RWPE2 (cell line): ENCODE measurements around the gene ZFPM1.

Source experiments
- ATAC-seq: fragments of 200-7000 bp; cut with Tn5 transposase; 3 replicates; pipeline ENCODE4 v1.9.1; 2021; ENCODE audit warnings: low read depth
- DNase-seq: peaks from one replicate; pipeline ENCODE4 v3.0.0-alpha.2; 2020; ENCODE audit warnings: low spot score
- H3K27ac ChIP-seq: fragments of 450-650 bp; 2 replicates; pipeline ENCODE4 v1.5.1; 2017; ENCODE audit warnings: mild to moderate bottlenecking; ENCODE audit not compliant: poor library complexity, severe bottlenecking
- H3K27me3 ChIP-seq: fragments of 250-450 bp; sonication (Bioruptor Pico); 2 replicates; pipeline ENCODE4 v1.5.1; 2021; ENCODE audit warnings: mild to moderate bottlenecking, moderate library complexity; ENCODE audit not compliant: insufficient read depth, poor library complexity, severe bottlenecking
- H3K36me3 ChIP-seq: fragments of 250-450 bp; sonication (Bioruptor Pico); 2 replicates; pipeline ENCODE4 v1.5.1; 2020; ENCODE audit warnings: low read depth, mild to moderate bottlenecking, moderate library complexity
- H3K4me1 ChIP-seq: fragments of 250-450 bp; sonication (Bioruptor Pico); 2 replicates; pipeline ENCODE4 v1.5.1; 2021; ENCODE audit warnings: mild to moderate bottlenecking, moderate library complexity; ENCODE audit not compliant: insufficient read depth, poor library complexity, severe bottlenecking
- H3K4me3 ChIP-seq: fragments of 250-450 bp; sonication (Bioruptor Pico); 2 replicates; pipeline ENCODE4 v1.5.1; 2021; ENCODE audit warnings: mild to moderate bottlenecking, moderate library complexity; ENCODE audit not compliant: severe bottlenecking
- H3K9me3 ChIP-seq: fragments of 250-450 bp; sonication (Bioruptor Pico); 2 replicates; pipeline ENCODE4 v1.5.1; 2021; ENCODE audit warnings: mild to moderate bottlenecking, moderate library complexity; ENCODE audit not compliant: severe bottlenecking
- TF ChIP-seq, protein P1 (sequence below): fragments of 450-650 bp; IDR thresholded peaks from one replicate; pipeline ENCODE4 v1.5.1; 2017; ENCODE audit warnings: mild to moderate bottlenecking, moderate library complexity; ENCODE audit not compliant: poor library complexity, severe bottlenecking

The ZFPM1 gene

DNA sequence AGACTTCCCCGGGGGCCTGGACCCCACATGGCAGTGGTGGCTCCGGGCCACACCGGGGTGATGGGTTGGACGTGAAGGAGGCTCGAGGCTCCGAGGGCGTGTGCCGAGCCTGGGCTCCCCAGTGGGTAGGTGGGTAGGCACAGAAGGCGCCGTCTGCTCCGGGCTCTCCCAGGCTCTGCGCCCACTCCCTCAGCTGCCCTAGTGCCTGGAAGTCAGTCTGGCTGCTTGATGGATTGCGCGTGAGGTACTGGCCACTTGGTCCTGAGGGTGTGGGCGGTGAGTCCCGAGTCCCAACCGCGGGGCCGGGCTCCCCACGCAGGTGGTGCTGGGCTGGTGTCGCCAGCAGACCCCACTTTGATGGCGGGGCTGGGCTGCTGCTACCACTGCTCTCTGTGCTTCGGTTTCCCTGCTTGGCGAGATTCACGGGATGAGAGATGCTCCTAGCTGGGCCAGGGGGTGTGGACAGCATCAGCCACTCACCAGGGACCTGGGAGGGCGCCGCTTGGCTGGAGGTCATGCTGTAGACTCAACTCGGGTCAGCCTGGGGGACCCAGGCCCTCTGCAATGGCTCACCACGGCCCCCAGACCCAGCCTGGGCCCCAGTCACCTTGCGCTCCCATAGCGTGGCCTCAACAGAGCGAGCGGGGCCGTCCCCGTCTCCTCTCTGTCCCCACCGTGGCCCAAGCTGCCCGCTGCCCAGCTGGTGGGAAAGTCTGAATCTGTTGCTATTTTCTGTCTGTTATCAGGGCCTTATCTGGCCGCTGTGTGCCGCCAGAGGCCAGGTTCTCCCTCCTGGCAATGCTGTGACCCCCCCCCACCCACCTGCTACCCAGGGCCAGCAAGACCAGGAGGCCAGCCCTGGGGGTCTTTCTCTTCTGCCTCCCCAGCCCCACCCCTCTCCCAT lies 26.1 kb downstream of the ZFPM1 start:
- no peak overlapping the region for H3K4me3 ChIP-seq
- no peaks in the 10 kb centered on the region for H3K36me3 ChIP-seq
- H3K9me3 ChIP-seq = no peaks in the 10 kb centered on the region
- H3K4me1 ChIP-seq = no peaks in the 10 kb centered on the region
- DNase-seq (no peak), ATAC-seq (no peak)
- TF ChIP-seq, protein P1, sequence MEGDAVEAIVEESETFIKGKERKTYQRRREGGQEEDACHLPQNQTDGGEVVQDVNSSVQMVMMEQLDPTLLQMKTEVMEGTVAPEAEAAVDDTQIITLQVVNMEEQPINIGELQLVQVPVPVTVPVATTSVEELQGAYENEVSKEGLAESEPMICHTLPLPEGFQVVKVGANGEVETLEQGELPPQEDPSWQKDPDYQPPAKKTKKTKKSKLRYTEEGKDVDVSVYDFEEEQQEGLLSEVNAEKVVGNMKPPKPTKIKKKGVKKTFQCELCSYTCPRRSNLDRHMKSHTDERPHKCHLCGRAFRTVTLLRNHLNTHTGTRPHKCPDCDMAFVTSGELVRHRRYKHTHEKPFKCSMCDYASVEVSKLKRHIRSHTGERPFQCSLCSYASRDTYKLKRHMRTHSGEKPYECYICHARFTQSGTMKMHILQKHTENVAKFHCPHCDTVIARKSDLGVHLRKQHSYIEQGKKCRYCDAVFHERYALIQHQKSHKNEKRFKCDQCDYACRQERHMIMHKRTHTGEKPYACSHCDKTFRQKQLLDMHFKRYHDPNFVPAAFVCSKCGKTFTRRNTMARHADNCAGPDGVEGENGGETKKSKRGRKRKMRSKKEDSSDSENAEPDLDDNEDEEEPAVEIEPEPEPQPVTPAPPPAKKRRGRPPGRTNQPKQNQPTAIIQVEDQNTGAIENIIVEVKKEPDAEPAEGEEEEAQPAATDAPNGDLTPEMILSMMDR = no peak
- H3K27me3 ChIP-seq = no peaks in the 10 kb centered on the region
- H3K27ac ChIP-seq = no peak overlapping the region

DNA sequence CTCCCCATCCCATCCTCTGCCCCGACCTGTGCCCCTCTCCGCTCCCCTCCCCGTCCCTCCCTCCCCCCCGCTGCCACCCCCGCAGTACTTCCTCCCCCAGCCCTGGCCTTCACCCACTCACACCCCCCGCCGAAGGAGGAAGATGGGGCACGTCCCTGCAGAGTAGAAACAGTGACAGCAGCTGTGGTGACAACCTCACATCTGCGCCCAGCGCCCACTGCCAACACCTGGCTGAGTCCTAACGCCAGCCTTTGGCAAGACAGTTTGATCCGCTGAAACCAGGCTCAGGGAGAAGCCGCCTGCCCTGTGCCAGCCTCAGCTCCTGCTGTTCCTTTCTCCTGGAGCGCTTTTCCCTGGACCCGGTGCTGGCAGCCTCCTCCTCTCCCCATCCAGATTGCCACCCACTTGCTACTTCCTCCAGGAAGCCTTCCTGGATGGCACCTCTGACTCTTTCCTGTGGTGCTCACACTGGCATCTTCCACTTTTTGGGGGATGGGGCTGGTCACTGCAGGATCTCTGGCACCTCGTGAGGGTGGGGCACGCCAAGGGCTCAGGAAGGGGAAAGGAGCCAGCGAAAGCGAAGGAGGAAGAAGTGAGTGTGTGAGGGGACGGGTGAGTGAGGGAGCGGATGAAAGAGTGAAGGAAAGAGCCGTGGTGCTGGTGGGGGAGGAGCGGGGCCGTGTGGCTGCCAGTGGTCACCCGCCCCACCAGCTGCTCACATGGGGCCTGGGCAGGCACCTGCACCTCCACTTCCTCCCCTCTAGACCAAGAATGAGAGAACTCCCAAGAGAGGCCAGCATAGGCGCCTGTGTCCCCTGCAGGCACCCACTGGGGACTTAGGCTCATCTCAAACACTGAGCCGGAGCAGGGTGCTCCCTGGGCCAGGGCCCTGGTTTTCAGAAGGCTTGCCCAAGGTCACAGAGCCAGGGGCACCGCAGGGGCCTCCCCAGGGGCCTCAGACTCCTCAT lies 27.0 kb downstream of the ZFPM1 start:
- ATAC-seq = no peak
- no peaks in the 10 kb centered on the region for H3K4me1 ChIP-seq
- no peak for DNase-seq

DNA sequence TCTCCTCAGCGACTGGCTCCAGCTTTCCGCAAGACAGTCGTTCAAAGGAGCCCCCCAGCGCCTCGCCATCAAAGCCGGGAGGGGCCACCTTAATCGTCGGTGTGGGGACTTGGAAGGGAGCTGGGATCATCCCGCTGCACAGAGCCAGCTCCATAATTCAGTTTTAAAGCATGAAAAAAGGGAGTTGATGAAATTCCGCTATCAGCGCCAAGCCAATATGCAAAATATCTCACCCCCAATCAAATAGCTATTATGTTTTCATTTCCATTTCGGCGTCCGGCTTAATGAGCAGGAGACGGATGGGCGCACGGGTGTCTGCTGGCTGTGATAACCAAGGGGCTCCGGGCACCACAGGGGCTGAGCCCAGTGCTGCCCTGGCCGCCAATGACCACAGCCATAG lies 27.7 kb downstream of the ZFPM1 start:
- H3K4me1 ChIP-seq = no peaks in the 10 kb centered on the region
- no peak overlapping the region for H3K4me3 ChIP-seq
- ATAC-seq (no peak), DNase-seq (no peak)
- TF ChIP-seq, protein P1 = no peak
- H3K27ac ChIP-seq = no peak overlapping the region
- no peaks in the 10 kb centered on the region for H3K36me3 ChIP-seq
- no peaks in the 10 kb centered on the region for H3K27me3 ChIP-seq
- H3K9me3 ChIP-seq = no peaks in the 10 kb centered on the region

More for the DNA sequence above, 27.0 kb downstream of the ZFPM1 start:
- no peak overlapping the region for H3K27ac ChIP-seq
- no peak overlapping the region for H3K4me3 ChIP-seq
- no peaks in the 10 kb centered on the region for H3K9me3 ChIP-seq
- TF ChIP-seq, protein P1 = no peak
- H3K27me3 ChIP-seq = no peaks in the 10 kb centered on the region
- no peaks in the 10 kb centered on the region for H3K36me3 ChIP-seq

DNA sequence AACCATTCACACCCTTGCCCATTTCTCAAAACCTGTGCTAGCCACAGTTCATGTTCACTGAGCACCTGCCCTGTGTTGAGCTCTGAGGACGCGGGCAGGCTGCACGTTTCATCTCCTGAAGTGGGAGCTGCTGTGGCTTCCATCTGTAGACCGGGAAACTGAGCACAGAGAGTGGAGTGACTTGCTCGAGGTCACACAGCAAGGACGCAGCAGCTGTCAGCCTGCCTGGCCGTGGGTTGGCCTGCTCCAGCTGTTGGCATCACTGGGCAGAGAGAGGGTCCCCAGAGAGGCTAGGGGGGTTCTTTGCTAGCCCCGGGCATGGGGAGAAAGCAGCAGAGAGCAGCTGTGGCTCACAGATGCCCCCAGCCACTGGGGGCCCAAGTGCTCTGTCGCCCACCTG lies 28.8 kb downstream of the ZFPM1 start:
- ATAC-seq = no peak
- Histone ChIP-seq H3K27ac (no peak overlapping the region), H3K4me3 (no peak overlapping the region)

More for the DNA sequence above, 28.8 kb downstream of the ZFPM1 start:
- H3K27me3 ChIP-seq = no peaks in the 10 kb centered on the region
- DNase-seq = no peak
- TF ChIP-seq, protein P1 = no peak
- H3K36me3 ChIP-seq = no peaks in the 10 kb centered on the region
- no peaks in the 10 kb centered on the region for H3K9me3 ChIP-seq
- H3K4me1 ChIP-seq = no peaks in the 10 kb centered on the region
